Vagina (tissue), 2 donors: ENCODE data around the gene APBA3. TPM values are rescaled to one million over a fixed set of nuclear protein-coding genes. Genes with fewer than 3 reads are reported as not detected.

Experiments used
- DNase-seq, 2 donors: peaks; one replicate each; pipeline ENCODE4 v3.0.0-alpha.2; 2017; ENCODE audit errors: extremely low spot score in 2 of 2
- H3K27ac ChIP-seq: fragments of 200-600 bp; sonication (generic); one replicate; pipeline ENCODE4 v1.5.1; 2019
- H3K27me3 ChIP-seq: fragments of 200-600 bp; sonication (generic); one replicate; pipeline ENCODE4 v1.5.1; 2019
- H3K36me3 ChIP-seq, 2 donors: fragments of 200-600 bp; sonication (generic); one replicate each; pipeline ENCODE4 v1.5.1; 2017 to 2019
- H3K4me1 ChIP-seq: fragments of 200-600 bp; sonication (generic); one replicate; pipeline ENCODE4 v1.5.1; 2019
- H3K4me3 ChIP-seq, 2 donors: fragments of 200-600 bp; sonication (generic); 1 replicate in 1 of 2; 2 replicates in 1 of 2; pipeline ENCODE4 v1.5.1; 2016 to 2019
- H3K9me3 ChIP-seq: fragments of 200-600 bp; sonication (generic); one replicate; pipeline ENCODE4 v1.5.1; 2019
- POLR2A ChIP-seq, 2 donors: fragments of 450-650 bp; IDR thresholded peaks; one replicate each; pipeline ENCODE4 v1.6.1; 2017; ENCODE audit warnings: antibody characterized with exemption in 2 of 2, mild to moderate bottlenecking in 2 of 2, moderate library complexity in 2 of 2
- POLR2AphosphoS5 ChIP-seq, 2 donors: sonication (generic); formaldehyde crosslinking; IDR thresholded peaks; one replicate each; pipeline ENCODE4 v1.9.0; 2017; ENCODE audit warnings: antibody characterized with exemption in 2 of 2, mild to moderate bottlenecking in 2 of 2, low read depth in 1 of 2; ENCODE audit not compliant: insufficient read depth in 1 of 2
- intact Hi-C: fragments of 100-400 bp; cut with DNase I; formaldehyde crosslinking; loops from one replicate; pipeline ENCODE4 v1.15.1; 2023
- total RNA-seq: library from RNA; depleted of rRNA; stranded (reverse); fragments of >200 nt; gene quantifications from one replicate; pipeline ENCODE4 v1.2.3, GENCODE V29; 2016
- TF ChIP-seq, protein P1 (sequence below), 3 experiments: fragments of 450-650 bp in 2 of 3; fragments of 200-600 bp in 1 of 3; sonication (generic) in 1 of 3; IDR thresholded peaks; one replicate each; pipeline ENCODE4 v1.5.1; 2017 to 2019; ENCODE audit warnings: antibody characterized with exemption in 3 of 3, mild to moderate bottlenecking in 2 of 3, moderate library complexity in 2 of 3

Gene APBA3
- total RNA-seq, 1 donor from 2014 or later, result 46.2 TPM

DNA sequence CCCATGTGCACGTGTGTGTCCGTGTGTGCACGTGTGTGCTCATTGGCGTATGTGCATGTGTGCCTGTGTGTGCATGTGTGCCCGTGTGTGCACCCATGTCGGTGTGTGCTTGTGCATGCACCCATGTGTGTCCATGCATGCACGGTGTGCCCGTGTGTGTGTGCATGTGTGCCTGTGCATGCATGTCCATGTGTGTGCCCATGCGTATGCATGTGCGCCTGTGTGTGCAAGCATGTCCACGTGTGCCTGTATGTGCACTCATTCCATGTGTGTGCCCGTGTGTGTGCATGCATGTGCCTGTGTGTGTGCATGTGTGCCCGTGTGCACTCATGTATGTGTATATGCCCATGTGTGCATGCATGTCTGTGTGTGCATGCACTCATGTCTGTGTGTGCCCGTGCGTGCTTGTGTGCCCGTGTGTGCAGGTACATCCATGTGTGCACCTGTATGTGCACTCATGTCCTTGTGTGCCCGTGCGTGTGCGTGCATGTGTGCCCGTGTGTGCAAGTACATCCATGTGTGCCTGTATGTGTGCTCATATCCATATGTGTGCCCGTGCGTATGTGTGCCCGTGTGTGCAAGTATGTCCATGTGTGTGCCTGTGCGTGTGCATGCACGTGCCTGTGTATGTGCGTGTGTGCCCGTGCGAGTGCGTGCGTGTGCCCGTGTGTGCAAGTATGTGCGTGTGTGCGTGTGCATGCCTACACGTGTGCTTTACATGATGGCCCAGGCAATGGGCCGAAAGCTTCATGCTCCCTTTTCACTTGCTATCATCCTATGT, 46.3 kb upstream of the APBA3 start:
- Histone ChIP-seq H3K4me1 (no peaks in the 10 kb centered on the region), H3K9me3 (no peaks in the 10 kb centered on the region), H3K36me3 (no peaks in the 10 kb centered on the region), H3K27ac (no peak overlapping the region), H3K4me3 (no peak overlapping the region), H3K27me3 (no peaks in the 10 kb centered on the region)
- intact Hi-C loops, result no loop called here
- no peak for TF ChIP-seq POLR2A (IDR thresholded peaks at IDR 0.05)
- TF ChIP-seq, protein P1, sequence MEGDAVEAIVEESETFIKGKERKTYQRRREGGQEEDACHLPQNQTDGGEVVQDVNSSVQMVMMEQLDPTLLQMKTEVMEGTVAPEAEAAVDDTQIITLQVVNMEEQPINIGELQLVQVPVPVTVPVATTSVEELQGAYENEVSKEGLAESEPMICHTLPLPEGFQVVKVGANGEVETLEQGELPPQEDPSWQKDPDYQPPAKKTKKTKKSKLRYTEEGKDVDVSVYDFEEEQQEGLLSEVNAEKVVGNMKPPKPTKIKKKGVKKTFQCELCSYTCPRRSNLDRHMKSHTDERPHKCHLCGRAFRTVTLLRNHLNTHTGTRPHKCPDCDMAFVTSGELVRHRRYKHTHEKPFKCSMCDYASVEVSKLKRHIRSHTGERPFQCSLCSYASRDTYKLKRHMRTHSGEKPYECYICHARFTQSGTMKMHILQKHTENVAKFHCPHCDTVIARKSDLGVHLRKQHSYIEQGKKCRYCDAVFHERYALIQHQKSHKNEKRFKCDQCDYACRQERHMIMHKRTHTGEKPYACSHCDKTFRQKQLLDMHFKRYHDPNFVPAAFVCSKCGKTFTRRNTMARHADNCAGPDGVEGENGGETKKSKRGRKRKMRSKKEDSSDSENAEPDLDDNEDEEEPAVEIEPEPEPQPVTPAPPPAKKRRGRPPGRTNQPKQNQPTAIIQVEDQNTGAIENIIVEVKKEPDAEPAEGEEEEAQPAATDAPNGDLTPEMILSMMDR (IDR thresholded peaks at IDR 0.05), result no peak
- TF ChIP-seq POLR2AphosphoS5 (IDR thresholded peaks at IDR 0.05; ENCODE audit: insufficient read depth in 1 of 2, low read depth in 1 of 2), result no peak
- no peak for DNase-seq

DNA sequence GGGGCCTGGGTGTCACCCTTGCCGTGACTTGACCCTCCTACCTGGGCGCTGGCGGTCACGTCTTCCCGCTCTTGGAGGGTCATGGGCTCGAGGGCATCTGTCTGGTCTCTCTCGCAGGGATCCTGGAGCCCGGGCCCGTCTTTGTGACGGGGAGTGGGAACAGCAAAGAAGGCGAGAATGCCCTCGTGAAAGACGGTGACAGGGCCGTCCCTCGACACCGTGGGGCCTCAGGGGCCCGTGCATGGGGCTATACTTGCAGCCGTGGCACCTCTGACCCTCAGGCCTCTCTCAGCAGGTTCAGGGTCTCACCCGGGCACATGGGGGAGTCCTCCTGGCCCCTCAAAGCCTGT, 45.6 kb upstream of the APBA3 start:
- no peaks in the 10 kb centered on the region for H3K27me3 ChIP-seq
- no peak overlapping the region for H3K27ac ChIP-seq
- no peak overlapping the region for H3K4me3 ChIP-seq
- no peak for TF ChIP-seq POLR2A (IDR thresholded peaks at IDR 0.05)
- TF ChIP-seq, protein P1 (IDR thresholded peaks at IDR 0.05), result no peak
- H3K9me3 ChIP-seq, result no peaks in the 10 kb centered on the region
- no peaks in the 10 kb centered on the region for H3K4me1 ChIP-seq
- intact Hi-C loops, result no loop called here
- no peaks in the 10 kb centered on the region for H3K36me3 ChIP-seq
- DNase-seq, result no peak

DNA sequence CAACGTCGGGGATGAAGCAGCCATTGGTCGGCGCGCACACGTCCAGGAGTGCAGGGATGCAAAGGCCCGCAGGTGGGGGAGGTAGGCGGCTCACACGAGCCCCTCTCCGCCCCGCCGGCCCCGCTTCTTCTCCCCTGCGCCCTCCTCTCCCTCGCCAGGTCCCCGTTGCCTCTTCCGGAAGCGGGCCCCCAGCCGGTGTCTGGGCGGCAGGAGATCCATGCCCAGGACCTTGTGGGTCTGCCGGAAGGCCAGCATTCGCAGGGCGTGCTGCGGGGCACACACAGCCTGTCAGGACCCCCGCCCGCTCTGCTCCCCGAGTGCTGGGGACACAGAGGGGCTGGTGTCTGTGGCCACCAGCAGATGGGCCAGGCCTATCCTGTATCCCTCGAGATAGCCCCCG, 44.4 kb upstream of the APBA3 start:
- Histone ChIP-seq H3K36me3 (no peaks in the 10 kb centered on the region), H3K4me1 (peaks cover 12% of the 10 kb centered on the region), H3K27me3 (no peaks in the 10 kb centered on the region), H3K9me3 (no peaks in the 10 kb centered on the region), H3K27ac (no peak overlapping the region), H3K4me3 (no peak overlapping the region)
- DNase-seq, result no peak
- TF ChIP-seq, protein P1 (IDR thresholded peaks at IDR 0.05), result no peak
- TF ChIP-seq POLR2AphosphoS5 (IDR thresholded peaks at IDR 0.05; ENCODE audit: insufficient read depth in 1 of 2, low read depth in 1 of 2), result no peak
- TF ChIP-seq POLR2A (IDR thresholded peaks at IDR 0.05), result no peak
- intact Hi-C loops, result no loop called here

DNA sequence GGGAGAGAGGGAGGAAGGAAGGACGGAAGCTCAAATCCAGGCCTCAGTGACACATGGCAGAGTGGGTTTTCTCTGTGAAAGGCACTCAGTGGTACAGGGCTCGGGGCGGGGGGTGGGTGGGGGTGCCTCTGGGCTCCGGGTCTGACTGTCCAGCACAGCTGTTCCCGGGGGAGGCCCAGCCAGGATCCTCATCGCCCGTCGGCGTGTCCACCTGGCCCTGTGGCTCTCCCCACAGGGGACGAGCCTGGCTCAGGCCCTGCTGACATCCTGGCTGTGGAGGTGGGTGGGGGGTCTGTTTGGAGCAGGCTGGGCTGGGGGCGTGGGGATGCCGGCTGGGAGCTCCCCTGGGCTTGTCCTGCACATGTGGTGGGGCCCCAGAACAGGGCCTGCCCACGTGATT, 42.9 kb upstream of the APBA3 start:
- no peak overlapping the region for H3K4me3 ChIP-seq
- TF ChIP-seq, protein P1 (IDR thresholded peaks at IDR 0.05), result no peak
- TF ChIP-seq POLR2A (IDR thresholded peaks at IDR 0.05) (no peak), POLR2AphosphoS5 (IDR thresholded peaks at IDR 0.05; ENCODE audit: insufficient read depth in 1 of 2, low read depth in 1 of 2) (no peak)

DNA sequence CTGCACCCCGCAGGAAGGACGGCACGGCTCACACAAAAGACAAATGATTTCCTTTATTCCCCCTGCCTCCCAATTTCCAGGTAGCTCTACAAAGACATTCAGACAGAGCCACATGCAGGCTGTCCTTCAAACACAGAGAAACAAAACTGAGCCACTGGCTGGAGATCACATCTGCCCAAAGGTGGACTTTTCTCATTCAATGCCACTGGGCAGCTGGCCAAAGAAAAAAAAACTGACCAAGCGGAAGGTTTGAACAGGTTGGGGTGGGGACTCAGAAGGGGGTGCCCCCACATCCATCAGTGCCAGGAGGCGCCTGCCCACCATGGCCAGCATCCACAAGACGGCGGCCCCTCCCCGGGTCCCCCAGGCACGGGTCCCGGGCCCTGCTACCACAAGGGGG, 42.5 kb upstream of the APBA3 start:
- Histone ChIP-seq H3K27ac (no peak overlapping the region), H3K36me3 (no peaks in the 10 kb centered on the region), H3K4me1 (peaks cover 12% of the 10 kb centered on the region), H3K4me3 (no peak overlapping the region), H3K27me3 (no peaks in the 10 kb centered on the region), H3K9me3 (no peaks in the 10 kb centered on the region)
- no peak for DNase-seq
- intact Hi-C loops, result no loop called here
- no peak for TF ChIP-seq POLR2A (IDR thresholded peaks at IDR 0.05)

More for the DNA sequence above, 42.9 kb upstream of the APBA3 start:
- H3K9me3 ChIP-seq, result no peaks in the 10 kb centered on the region
- intact Hi-C loops, result no loop called here
- H3K36me3 ChIP-seq, result no peaks in the 10 kb centered on the region
- H3K4me1 ChIP-seq, result peaks cover 12% of the 10 kb centered on the region
- H3K27ac ChIP-seq, result no peak overlapping the region
- no peaks in the 10 kb centered on the region for H3K27me3 ChIP-seq
- DNase-seq, result no peak
